Heart left ventricle (tissue), 16 donors: ENCODE data around the gene GTPBP8. TPM values are rescaled to one million over a fixed set of nuclear protein-coding genes. Genes with fewer than 3 reads are reported as not detected.

ENCODE experiments used
- ATAC-seq, 4 donors: fragments of 200-7000 bp; cut with Tn5 transposase; one replicate each; pipeline ENCODE4 v1.9.1; 2020 to 2022; ENCODE audit warnings: moderate library complexity in 4 of 4, mild to moderate bottlenecking in 3 of 4, moderate number of reproducible peaks in 1 of 4
- DNase-seq, 5 donors: peaks; one replicate each; pipeline ENCODE4 v3.0.0-alpha.2; 2020
- H3K27ac ChIP-seq, 12 donors: fragments of 200-600 bp; sonication (generic) in 4 of 12; one replicate each; pipeline versions ENCODE4 v1.5.0 to v1.8.0; 2016 to 2022; ENCODE audit warnings: mild to moderate bottlenecking in 2 of 12
- H3K27me3 ChIP-seq, 9 donors: fragments of 200-600 bp; sonication (generic) in 2 of 9; one replicate each; pipeline versions ENCODE4 v1.5.1 to v1.8.0; 2016 to 2022; ENCODE audit warnings: mild to moderate bottlenecking in 3 of 9
- H3K36me3 ChIP-seq, 9 donors: fragments of 200-600 bp; sonication (generic) in 2 of 9; one replicate each; pipeline versions ENCODE4 v1.5.0 to v1.8.0; 2018 to 2022; ENCODE audit warnings: mild to moderate bottlenecking in 2 of 9
- H3K4me1 ChIP-seq, 12 donors: fragments of 200-600 bp; sonication (generic) in 4 of 12; one replicate each; pipeline versions ENCODE4 v1.5.0 to v1.8.0; 2016 to 2022; ENCODE audit warnings: mild to moderate bottlenecking in 3 of 12
- H3K4me3 ChIP-seq, 12 donors: fragments of 200-600 bp; sonication (generic) in 4 of 12; one replicate each; pipeline versions ENCODE4 v1.5.0 to v1.8.0; 2017 to 2022; ENCODE audit warnings: mild to moderate bottlenecking in 9 of 12, moderate library complexity in 4 of 12
- H3K9me3 ChIP-seq, 12 donors: fragments of 200-600 bp; sonication (generic) in 4 of 12; one replicate each; pipeline versions ENCODE4 v1.5.0 to v1.8.0; 2016 to 2022; ENCODE audit warnings: mild to moderate bottlenecking in 1 of 12
- POLR2A ChIP-seq, 2 donors: fragments of 450-650 bp; IDR thresholded peaks; one replicate each; pipeline ENCODE4 v1.6.1; 2017; ENCODE audit warnings: antibody characterized with exemption in 2 of 2, mild to moderate bottlenecking in 2 of 2, moderate library complexity in 2 of 2
- WGBS, 4 donors: extraction: QIAGEN DNeasy Blood & Tissue Kit in 2 of 4; methylation state at CpG; one replicate each; pipeline versions ENCODE4 v1.1.5 to v1.1.7; 2013 to 2018; 5-methylcytosine and 5-hydroxymethylcytosine counted together
- intact Hi-C, 10 donors: fragments of 100-400 bp; cut with DNase I; formaldehyde crosslinking; loops; one replicate each; pipeline versions ENCODE4 v1.11.1 to v1.14.2; 2022
- polyA plus RNA-seq, 2 donors: library from polyadenylated mRNA; stranded (reverse); fragments of 200-250 nt; gene quantifications; one replicate each; pipeline ENCODE4 v1.2.3, GENCODE V29; 2013
- total RNA-seq, 9 donors: library from RNA; depleted of rRNA in 2 of 9; stranded (reverse); fragments of >200 nt in 2 of 9; fragmentation: NEBNext Ultra II Directional in 3 of 9; extraction: Animal tissue kit (Norgen Biotek cat#: 25700) in 3 of 9; gene quantifications; one replicate each; pipeline versions ENCODE4 v1.1.0 to v1.2.4, GENCODE V29; 2016 to 2023
- TF ChIP-seq, protein P1 (sequence below), 12 donors: fragments of 200-600 bp; sonication (generic) in 4 of 12; IDR thresholded peaks; one replicate each; pipeline versions ENCODE4 v1.5.0 to v1.8.0; 2018 to 2022; ENCODE audit warnings: antibody characterized with exemption in 12 of 12, mild to moderate bottlenecking in 5 of 12
- donor health status: ischemic (EF 13 %, LVEDD 7.1; RV severe dilation, severe dysfunction).
- donor health status: healthy with polysubstance abuse.
- donor health status: DM: no; HTN: yes; CAD: no.
- donor health status: DM: no; HTN: no; CAD: no.
- donor health status: ischemic (EF 25% LVEDD 6.9; RV normal size, moderate dysfunction).
- donor health status: ischemic (EF 25% LVEDD 5.7; RV mildly dilated, moderate dysfunction).
- donor health status: healthy.
- donor health status: DM: yes; HTN: yes; CAD: no.
- donor health status: ischemic (EF 35%, LVEDD 5.7; RV mildly dilated, moderate dysfunction).
- donor health status: nonischemic (EF 11% LVEDD 7.7; RV severe dilation, severe dysfunction).
- donor health status: DM: yes; HTN: yes; CAD: no.
- donor health status: PGD.
- donor health status: ischemic (EF 29% LVEDD 5.4; RV normal size, mild dysfunction).
- donor health status: nonischemic (EF 23%, LVEDD 6.1; RV moderate dilation, normal function).

GTPBP8 gene
- total and polyA plus RNA-seq, 11 donors: 9.8 to 52.2 (median 24.3) TPM

DNA sequence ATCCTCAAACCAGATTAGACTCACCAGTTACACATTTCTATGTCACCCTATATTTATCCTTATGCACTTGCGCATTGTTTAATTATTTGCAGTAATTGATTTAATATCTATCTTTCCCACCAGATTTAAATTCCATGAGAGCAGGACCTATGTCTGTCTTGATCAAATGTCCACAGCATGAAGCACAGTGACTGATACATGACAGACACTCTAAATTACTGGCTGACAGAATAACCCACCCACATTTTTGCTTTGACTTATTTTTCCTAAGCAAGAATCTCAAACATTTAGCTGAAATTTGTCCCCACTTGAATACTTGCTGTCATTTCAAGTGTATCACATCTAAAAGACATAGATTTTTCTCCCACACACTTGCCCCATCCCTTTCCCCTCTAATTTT, 23.4 kb upstream of the GTPBP8 start:
- intact Hi-C loops: no loop called here

DNA sequence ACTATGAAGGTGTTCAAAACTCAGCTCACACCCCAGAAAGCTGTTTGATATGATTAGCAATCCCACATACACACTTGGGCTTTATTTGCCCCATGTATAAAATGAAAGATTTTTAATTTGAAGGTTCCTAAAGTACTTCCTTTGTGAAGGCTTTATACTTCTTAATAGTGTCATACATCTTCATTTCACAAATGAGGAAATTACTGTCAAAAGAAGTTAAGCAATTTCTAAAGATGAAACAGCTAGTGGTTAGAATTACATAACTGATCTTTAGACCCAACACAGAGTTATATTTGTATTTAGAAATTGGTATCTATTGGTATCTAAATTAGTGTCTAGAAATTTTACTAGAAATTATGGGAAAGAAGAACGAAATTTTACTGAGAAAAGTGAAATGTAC, 23.0 kb upstream of the GTPBP8 start:
- DNase-seq (no peak), ATAC-seq (peak in 1 of 4 donors; percentile 20)
- H3K4me1 ChIP-seq: peaks cover 0 to 43% (median 0%) of the 10 kb centered on the region in 12 donors
- TF ChIP-seq POLR2A (IDR thresholded peaks at IDR 0.05): no peak
- TF ChIP-seq, protein P1, sequence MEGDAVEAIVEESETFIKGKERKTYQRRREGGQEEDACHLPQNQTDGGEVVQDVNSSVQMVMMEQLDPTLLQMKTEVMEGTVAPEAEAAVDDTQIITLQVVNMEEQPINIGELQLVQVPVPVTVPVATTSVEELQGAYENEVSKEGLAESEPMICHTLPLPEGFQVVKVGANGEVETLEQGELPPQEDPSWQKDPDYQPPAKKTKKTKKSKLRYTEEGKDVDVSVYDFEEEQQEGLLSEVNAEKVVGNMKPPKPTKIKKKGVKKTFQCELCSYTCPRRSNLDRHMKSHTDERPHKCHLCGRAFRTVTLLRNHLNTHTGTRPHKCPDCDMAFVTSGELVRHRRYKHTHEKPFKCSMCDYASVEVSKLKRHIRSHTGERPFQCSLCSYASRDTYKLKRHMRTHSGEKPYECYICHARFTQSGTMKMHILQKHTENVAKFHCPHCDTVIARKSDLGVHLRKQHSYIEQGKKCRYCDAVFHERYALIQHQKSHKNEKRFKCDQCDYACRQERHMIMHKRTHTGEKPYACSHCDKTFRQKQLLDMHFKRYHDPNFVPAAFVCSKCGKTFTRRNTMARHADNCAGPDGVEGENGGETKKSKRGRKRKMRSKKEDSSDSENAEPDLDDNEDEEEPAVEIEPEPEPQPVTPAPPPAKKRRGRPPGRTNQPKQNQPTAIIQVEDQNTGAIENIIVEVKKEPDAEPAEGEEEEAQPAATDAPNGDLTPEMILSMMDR (IDR thresholded peaks at IDR 0.05): no peak
- H3K27ac ChIP-seq: peak overlapping the region in 1 of 12 donors; percentile 50
- WGBS, 4 donors: 55 to 78% (median 63%) methylated on average over 1 of the region's 1 CpG
- no peaks in the 10 kb centered on the region for H3K36me3 ChIP-seq
- peaks cover 0 to 19% (median 0%) of the 10 kb centered on the region in 9 donors for H3K27me3 ChIP-seq
- peaks cover 0 to 12% (median 0%) of the 10 kb centered on the region in 12 donors for H3K9me3 ChIP-seq
- H3K4me3 ChIP-seq: no peak overlapping the region
- intact Hi-C loops: no loop called here

More for the DNA sequence above, 23.4 kb upstream of the GTPBP8 start:
- DNase-seq (no peak), ATAC-seq (no peak)
- Histone ChIP-seq H3K4me3 (no peak overlapping the region), H3K27ac (peak overlapping the region in 1 of 12 donors; percentile 50), H3K36me3 (no peaks in the 10 kb centered on the region), H3K4me1 (peaks cover 0 to 43% (median 0%) of the 10 kb centered on the region in 12 donors), H3K27me3 (peaks cover 0 to 19% (median 0%) of the 10 kb centered on the region in 9 donors), H3K9me3 (peaks cover 0 to 12% (median 0%) of the 10 kb centered on the region in 12 donors)
- TF ChIP-seq, protein P1 (IDR thresholded peaks at IDR 0.05): no peak
- no peak for TF ChIP-seq POLR2A (IDR thresholded peaks at IDR 0.05)
- 95 to 98% (median 96%) methylated on average over 1 of the region's 1 CpG for WGBS, 4 donors

DNA sequence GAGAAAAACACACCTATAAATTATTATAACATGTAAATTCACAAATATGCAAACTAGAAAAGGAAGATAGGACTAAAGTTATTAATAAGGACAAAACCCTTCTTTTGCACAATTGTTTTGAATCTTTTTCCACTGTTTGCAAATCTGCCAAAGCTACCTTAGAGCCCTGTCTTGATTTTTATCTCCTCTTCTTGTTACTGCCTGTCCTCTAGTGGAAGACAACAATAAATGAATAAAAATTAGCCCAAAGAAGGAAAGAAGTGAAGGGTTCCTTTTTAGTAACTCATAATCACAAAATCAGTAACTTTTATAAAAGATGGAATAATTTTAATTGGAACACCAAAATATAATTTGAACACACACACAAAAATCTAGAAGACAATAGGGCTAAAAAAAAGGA, 18.6 kb upstream of the GTPBP8 start:
- Histone ChIP-seq H3K36me3 (no peaks in the 10 kb centered on the region), H3K4me1 (peaks cover 0 to 43% (median 0%) of the 10 kb centered on the region in 12 donors), H3K4me3 (peak overlapping the region in 2 of 12 donors; percentile 18 to 45), H3K27me3 (peaks cover 0 to 3% (median 0%) of the 10 kb centered on the region in 9 donors), H3K27ac (no peak overlapping the region), H3K9me3 (no peaks in the 10 kb centered on the region)
- ATAC-seq (no peak), DNase-seq (no peak)
- no peak for TF ChIP-seq POLR2A (IDR thresholded peaks at IDR 0.05)
- TF ChIP-seq, protein P1 (IDR thresholded peaks at IDR 0.05): no peak
- intact Hi-C loops: loop anchor here in 5 of 10 donors (10.0 kb wide), 3 partner anchors 157 to 387 kb away; no protein-coding TSS in a partner anchor

DNA sequence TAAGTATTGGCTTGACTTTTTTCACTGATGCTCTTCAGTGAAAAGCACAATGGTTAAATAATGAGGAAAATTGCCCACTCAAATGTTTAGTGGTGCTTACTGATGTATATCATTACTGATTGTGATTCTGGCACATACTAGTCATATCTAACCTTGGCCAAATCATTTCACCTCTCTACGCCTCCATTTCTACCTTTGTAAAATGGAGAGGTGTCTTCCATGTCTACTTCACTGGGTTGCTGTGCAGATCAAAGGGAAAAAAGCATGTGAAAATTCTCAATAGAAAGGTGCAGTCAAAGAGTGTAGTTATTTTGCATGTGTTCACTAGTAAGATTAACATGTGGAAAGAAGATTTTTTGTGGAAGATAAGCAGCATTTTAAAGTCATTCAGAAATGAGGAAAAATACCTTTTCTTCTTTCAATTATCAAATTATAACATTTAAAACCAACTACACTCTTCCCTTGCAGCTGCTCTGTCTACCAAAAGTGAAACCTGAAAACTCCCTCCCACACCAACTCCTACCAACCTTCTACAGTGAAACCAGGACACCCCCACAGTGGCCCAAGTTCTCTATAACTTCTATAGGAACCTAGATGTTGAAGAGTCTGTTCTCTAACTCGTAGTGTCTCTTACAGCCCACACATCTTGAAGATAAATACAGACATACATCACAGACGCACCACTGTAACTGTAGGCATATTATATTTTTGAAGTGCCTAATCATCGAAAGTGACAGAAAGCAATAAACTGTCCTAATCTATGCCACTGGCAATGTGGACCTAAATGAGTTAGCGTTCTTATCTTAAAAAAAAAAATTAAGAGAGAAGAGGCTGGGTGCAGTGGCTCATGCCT, 17.2 kb upstream of the GTPBP8 start:
- Histone ChIP-seq H3K9me3 (no peaks in the 10 kb centered on the region), H3K4me3 (peak overlapping the region in 7 of 12 donors; percentile 10 to 45 (median 30)), H3K27ac (peak overlapping the region in 2 of 12 donors; percentile 25 to 78), H3K36me3 (no peaks in the 10 kb centered on the region), H3K27me3 (peaks cover 0 to 3% (median 0%) of the 10 kb centered on the region in 9 donors), H3K4me1 (peaks cover 0 to 31% (median 0%) of the 10 kb centered on the region in 12 donors)
- intact Hi-C loops: loop anchor here in 5 of 10 donors (10.0 kb wide), 3 partner anchors 159 to 389 kb away; no protein-coding TSS in a partner anchor
- no peak for ATAC-seq
- no peak for DNase-seq
- WGBS, 4 donors: 73 to 76% (median 74%) methylated on average over 5 of the region's 5 CpGs
- TF ChIP-seq, protein P1 (IDR thresholded peaks at IDR 0.05): no peak
- no peak for TF ChIP-seq POLR2A (IDR thresholded peaks at IDR 0.05)
